Measurements from ENCODE around the gene ABITRAM. TPM values are rescaled to one million over a fixed set of nuclear protein-coding genes. Genes with fewer than 3 reads are reported as not detected.

Gene ABITRAM
- total and polyA plus RNA-seq, 2 of the 13 experiments (the other 11 are each of a cell fraction or from before 2014, with no cell fraction given): 10.2 to 21.6 TPM

- TF ChIP-seq NFAT5 (CRISPR knock-in tag; IDR thresholded peaks at IDR 0.05) (no peak), ZNF616 (CRISPR knock-in tag; IDR thresholded peaks at IDR 0.05; ENCODE audit: low read depth) (no peak), THAP11 (CRISPR knock-in tag; IDR thresholded peaks at IDR 0.05) (peak; percentile 23; the same call in 1 of the 2 replicates), HNF1A (IDR thresholded peaks at IDR 0.05; ENCODE audit: low read depth) (peak; percentile 51; the same call in 1 of the 2 replicates), HNF1A (CRISPR knock-in tag; IDR thresholded peaks at IDR 0.05; ENCODE audit: borderline replicate concordance) (peak; percentile 36; the same call in 1 of the 2 replicates), ZMYM4 (CRISPR knock-in tag; IDR thresholded peaks at IDR 0.05) (0 out of 2 replicates have a peak, but pooled peaks have one; percentile 28), SYNCRIP (IDR thresholded peaks at IDR 0.05; ENCODE audit: insufficient read depth, low read depth, low read length) (no peak), ZNF263 (CRISPR knock-in tag; IDR thresholded peaks at IDR 0.05) (no peak), ZNF296 (CRISPR knock-in tag; conservative IDR thresholded peaks at IDR 0.05) (no peak), ZNF230 (CRISPR knock-in tag; IDR thresholded peaks at IDR 0.05) (no peak), AFF4 (CRISPR knock-in tag; IDR thresholded peaks at IDR 0.05) (no peak), HDAC1 (CRISPR knock-in tag; IDR thresholded peaks at IDR 0.05) (no peak), BATF2 (CRISPR knock-in tag; IDR thresholded peaks at IDR 0.05) (no peak), KLF12 (CRISPR knock-in tag; IDR thresholded peaks at IDR 0.05; ENCODE audit: borderline replicate concordance) (no peak), JUN (CRISPR knock-in tag; IDR thresholded peaks at IDR 0.05) (no peak), BCL6 (CRISPR knock-in tag; IDR thresholded peaks at IDR 0.05) (no peak), NR1H2 (CRISPR knock-in tag; IDR thresholded peaks at IDR 0.05; ENCODE audit: borderline replicate concordance, low read depth) (no peak)
These were observed 44.5 kb upstream of the ABITRAM start (continued) for GRCh38 chr9:108889649-108890067.
